HuH-7 (cell line): ENCODE data around the gene B3GAT1.

Experiments used
- DNase-seq: peaks from one replicate; pipeline ENCODE4 v3.0.0; 2011; ENCODE audit warnings: low spot score

Gene B3GAT1

DNA sequence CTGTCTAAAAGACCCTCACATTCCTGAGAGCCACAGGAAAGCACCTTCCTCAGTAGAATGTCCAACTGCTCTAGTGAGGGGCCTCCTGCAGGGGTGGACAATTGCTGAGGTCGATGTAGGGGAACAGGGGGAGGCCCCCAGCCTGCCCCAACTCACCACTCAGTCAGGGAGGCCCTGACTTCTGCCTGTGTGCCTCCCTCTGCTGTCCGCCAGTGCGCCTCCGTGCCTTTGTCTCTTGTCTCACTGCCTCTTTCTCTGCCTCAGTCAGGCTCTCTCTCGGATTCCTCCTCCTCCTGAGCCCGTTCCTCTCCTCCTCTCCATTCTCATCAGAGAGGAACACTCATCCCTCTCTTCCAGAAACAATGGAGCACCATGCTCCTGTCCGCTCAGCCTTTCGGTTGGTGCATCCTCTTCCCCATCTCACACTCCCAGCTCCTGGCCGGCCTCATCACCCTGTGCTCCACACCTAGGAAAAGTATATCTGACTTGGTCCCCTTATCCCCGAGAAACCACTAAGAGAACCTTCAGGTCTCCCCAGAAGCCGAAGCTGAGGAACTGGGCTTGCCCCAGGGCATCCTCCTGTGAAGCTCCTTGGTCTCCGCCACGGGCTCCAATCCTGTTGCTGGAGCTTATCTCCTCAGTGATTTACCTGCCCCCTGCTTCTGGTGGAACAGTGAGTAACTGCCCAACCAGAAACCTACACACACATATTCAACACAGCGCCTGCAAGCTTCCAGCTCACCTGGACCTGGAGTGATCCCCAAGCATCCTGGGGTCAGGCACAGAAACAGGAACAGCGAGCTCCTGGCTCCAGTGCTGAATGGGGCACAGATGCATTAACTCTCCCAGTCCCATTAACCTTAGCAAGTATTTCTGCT is 2.3 kb downstream of the B3GAT1 start:
- no peak for DNase-seq

DNA sequence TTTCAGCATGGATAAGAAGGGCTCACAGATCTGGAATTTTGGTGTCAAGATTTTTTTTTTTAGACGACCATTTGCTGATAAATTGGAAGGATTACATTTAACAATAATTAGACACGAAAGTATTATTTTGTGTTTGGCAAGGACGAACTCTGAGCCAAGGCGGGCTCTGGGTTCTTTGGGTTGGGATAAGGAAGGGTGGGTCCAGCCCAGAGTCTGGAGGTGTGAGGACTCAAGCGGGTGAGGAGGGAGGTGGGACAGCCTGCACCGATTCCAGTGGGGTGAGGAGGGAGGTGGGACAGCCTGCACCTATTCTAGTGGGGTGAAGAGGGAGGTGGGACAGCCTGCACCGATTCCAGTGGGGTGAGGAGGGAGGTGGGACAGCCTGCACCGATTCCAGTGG is 4.1 kb downstream of the B3GAT1 start:
- no peak for DNase-seq

GRCh38 chr11:134407321-134407828 is 4.7 kb downstream of the B3GAT1 start:
- no peak for DNase-seq

GRCh38 chr11:134406264-134407185 is 5.5 kb downstream of the B3GAT1 start:
- no peak for DNase-seq

DNA sequence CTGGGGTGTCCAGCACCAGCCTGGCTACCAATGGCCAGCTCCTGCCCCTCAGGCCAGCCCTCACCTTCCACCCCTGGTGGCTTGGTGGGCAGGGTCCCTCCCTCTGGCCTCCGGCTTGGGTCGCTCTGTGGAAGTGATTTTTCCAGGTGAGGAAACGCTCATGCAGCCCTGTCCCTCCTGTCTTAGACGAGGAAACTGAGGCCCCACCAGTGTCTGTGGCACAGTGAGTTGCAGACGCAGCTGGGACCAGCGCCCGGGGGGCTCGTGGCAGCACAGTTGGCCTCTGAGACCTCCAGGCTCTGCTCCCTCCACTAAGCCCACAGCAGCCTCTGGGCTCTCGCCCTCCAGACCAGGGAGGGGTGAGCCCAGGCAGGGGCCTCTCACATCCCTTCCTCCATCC is 6.2 kb downstream of the B3GAT1 start:
- no peak for DNase-seq

- DNase-seq, result no peak
These were observed 6.6 kb downstream of the B3GAT1 start for GRCh38 chr11:134405436-134405835.

DNA sequence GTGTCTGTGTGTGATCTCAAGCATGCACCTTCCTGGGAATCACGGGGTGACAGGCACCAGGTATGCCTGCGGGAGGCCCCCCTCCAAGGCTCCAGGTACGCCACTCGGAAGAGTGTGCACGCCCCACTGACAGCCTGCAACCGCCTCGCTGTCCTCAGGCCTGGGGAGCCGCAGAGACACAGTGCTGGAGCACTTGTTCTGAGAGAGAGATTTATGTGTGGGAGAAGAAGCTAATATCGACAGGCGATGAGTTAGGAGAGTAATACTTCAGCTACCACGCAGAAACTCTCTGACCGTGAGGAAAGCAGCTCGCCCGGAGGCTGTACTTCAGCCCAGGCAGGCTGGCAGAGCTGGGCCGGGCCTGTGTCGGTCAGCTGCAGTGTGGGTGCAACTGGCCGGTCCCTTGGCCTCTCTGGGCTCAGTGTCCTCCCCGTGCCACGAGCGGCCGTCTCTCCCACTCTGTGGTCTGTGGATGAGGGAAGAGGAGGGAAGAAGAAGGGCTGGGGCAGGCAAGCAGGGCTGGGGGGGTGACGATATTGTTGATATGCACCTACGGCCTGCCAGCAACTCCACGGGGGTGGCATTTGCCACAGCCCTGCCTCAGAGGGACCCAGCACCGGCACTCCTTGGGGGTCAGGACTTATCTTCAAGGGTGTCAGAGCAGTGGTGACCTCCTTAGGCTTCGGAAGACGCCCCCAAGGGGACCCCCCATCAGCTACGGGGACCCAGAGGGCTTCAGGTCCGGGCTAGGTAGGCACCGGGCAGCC is 7.3 kb downstream of the B3GAT1 start:
- no peak for DNase-seq

- DNase-seq, result no peak
These were observed 9.1 kb downstream of the B3GAT1 start for GRCh38 chr11:134402910-134403309.

GRCh38 chr11:134401825-134402809 is 9.9 kb downstream of the B3GAT1 start:
- DNase-seq, result no peak

- no peak for DNase-seq
These were observed 12.0 kb downstream of the B3GAT1 start for GRCh38 chr11:134399996-134400395.

- DNase-seq, result no peak
These were observed 12.8 kb downstream of the B3GAT1 start for GRCh38 chr11:134399293-134399654.

- no peak for DNase-seq
These were observed 13.3 kb downstream of the B3GAT1 start for GRCh38 chr11:134398644-134399292.

DNA sequence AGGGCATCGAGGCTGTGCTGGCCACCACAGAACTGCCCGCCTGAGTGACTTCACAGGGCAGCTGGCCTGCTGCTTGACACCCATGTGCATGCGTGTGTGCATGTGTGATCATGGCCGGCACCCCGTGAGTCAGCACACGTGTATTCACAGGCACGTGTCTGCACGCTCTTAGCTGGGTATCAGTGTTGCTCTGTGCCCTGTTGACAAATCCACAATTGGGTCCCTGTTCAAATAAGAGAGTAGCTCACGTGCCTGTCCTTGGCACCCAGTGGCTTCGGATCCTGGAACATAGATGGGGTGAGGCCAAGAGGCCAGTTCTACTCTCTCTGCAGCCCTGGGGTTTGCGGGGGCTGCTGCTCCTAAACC is 14.0 kb downstream of the B3GAT1 start:
- DNase-seq, result no peak

GRCh38 chr11:134397304-134398078 is 14.6 kb downstream of the B3GAT1 start:
- no peak for DNase-seq

DNA sequence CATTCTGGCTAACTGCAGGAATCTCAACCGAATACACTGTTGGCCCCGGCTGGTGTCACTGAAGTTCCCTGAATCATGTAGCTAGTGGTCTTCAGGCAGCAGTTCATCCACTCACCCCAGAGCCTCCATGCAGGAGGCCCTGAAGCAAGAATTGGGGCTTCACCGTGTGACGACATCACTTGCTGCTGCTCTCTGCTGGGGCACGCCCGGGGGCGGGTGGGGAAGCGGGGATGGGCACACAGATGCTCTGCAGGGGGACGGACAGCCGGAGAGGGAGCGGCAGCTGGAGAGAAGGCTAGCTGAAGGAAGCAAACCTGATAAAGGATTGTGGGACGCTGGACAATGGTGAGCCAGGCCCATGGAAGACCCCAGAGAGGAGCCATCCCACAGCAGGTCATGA is 17.0 kb downstream of the B3GAT1 start:
- DNase-seq, result no peak

DNA sequence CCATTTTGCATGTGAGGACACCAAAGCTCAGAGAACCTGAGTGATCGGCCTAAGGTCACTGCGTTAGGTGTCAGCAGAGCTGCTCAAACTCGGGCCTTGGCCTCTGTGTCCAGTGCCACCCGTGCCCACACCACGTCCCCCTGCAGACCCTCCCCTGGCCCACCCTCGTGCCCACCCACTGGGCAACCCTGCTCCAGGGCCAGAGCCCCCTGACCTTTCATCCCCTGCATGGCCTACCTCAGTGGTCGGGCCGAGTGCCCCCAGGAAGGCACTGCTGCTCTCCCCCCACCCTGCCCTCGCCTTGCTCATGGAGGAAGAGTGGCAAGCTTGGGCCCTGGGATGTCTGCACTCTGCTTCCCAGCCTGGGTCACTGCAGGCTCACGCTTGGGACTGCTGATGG is 17.7 kb downstream of the B3GAT1 start:
- DNase-seq, result no peak

GRCh38 chr11:134393638-134394037 is 18.4 kb downstream of the B3GAT1 start:
- peak; percentile 72 for DNase-seq

GRCh38 chr11:134392953-134393615 is 19.0 kb downstream of the B3GAT1 start:
- no peak for DNase-seq

DNA sequence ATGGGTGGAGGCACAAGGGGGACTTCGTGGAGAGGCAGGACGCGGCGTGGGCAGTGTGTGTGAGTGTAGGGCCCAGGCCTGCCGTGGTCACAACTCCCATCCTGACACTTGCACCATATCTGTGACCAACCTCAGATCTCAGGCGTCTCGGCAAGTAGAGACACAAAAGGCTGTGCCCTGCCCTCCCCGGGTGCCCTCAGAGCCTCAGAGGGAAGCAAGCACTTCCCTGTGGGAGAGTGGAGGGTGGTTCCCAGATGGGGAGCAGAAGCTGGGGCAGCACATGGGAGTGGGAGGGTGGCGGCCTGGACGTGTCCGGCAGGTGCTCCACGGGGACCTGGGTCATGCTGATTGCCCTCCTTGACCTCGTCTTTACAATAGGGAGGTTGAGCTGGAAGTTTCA is 20.4 kb downstream of the B3GAT1 start:
- DNase-seq, result no peak
